HG02973 (cell line): Measurements from ENCODE around the gene CCL23.
"Not testable (repeated sequence)": the region's sequence is repeated elsewhere in the genome, so short reads cannot be mapped to it uniquely, and the experiment has no call there.

Source experiments
- ATAC-seq: cut with Tn5 transposase; IDR thresholded peaks from one replicate; pipeline ENCODE4 v1.9.1; 2021; ENCODE audit warnings: moderate library complexity; ENCODE audit not compliant: unreplicated experiment

Gene CCL23

DNA sequence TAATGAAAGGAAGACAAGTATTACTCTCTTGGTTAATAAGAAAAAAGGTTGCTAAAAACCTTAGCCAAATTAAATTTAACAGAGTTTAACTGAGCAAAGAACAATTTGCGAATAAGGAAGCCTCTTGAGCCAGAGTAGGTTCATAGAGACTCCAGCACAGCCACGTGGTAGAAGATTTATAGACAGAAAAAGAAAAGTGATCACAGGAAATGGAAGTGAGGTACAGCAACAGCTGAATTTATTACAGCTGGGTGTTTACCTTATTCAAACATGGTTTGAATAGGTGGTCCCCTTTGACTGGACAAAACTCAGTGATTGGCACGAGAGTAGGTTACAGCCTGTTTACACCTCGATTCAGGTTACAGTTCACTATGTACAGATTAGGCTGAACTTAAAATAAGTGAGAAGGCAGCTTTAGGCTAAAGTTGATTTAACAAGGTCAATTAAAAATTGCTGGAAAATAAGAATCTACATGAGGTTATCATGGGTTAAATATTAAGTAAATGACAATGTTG lies 13.1 kb downstream of the CCL23 start:
- ATAC-seq, result no peak

DNA sequence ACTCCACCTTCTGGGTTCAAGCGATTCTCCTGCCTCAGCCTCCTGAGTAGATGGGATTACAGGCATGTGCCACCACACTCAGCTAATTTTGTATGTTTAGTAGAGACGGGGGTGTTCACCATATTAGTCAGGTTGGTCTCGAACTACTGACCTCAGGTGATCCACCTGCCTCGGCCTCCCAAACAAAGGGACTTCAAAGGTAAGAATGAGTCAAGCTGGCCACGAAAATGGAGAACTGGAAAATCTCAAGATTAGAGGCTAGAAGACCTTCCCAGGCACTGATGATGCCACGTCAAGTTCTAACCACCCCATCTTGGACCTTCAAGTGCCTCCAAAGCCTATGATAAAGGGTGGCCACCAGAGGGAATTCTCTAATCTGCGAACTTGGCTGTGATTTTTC lies 15.1 kb downstream of the CCL23 start:
- no peak for ATAC-seq

- no peak for ATAC-seq
Measured at GRCh38 chr17:36001862-36002603, 15.7 kb downstream of the CCL23 start.

DNA sequence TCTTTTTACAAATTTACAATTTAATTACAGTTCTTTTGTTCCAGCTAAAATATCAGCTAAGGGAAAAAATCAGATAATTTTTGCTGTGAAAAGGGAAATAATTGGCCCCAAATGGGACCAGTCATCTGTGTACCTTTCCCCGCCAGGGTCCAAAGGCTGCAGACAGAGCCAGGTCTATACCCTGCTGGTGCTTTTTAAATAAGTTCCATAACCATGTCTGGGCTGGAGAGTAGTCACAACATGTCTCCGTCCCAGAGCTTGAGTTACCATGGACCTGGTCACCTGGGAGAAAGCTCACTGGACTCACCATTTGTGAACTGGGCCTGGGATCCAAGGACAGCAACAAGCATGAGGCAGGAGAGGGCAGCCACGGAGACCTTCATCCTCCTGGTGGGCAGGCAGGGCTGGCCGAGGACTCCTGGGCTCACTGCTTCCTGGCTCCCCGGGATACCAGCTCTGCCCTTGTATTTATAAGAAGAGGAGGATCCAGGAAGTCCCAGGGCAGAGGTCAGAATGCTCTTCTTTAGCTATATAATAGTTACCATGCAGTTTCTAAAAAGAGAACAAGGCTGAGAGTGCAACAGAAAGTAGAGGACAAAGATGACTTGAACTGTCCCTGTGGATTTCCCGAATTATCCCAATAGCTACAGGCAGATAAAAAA lies 16.5 kb downstream of the CCL23 start, which contains the start of gene CCL15:
TSS of gene CCL15 (minus strand) at position 444 of the 662 bp plus-strand sequence. CDS start at position 383, 61 bp downstream.
- no peak for ATAC-seq

DNA sequence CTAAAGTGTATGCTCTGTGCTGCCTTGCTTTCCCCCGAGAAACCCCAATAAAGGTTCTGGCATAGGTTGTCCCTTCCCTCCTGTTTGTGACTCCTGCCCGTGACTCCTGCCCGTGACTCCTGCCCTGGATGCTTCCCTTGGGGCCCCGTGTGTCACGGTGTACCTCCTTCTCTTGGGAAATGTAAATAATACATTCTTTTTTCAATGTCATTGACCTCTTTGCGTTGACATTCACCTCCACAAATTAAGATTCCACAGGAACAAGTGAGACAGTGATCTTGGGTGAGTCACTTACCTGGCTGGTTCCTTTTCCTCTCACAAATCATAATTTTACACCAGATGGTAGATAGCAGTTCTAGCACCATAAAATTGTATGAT lies 17.1 kb downstream of the CCL23 start:
- ATAC-seq, result no peak

GRCh38 chr17:35998756-35999155 lies 19.0 kb downstream of the CCL23 start:
- ATAC-seq, result no peak

GRCh38 chr17:35998018-35998545 lies 19.7 kb downstream of the CCL23 start:
- ATAC-seq, result no peak

DNA sequence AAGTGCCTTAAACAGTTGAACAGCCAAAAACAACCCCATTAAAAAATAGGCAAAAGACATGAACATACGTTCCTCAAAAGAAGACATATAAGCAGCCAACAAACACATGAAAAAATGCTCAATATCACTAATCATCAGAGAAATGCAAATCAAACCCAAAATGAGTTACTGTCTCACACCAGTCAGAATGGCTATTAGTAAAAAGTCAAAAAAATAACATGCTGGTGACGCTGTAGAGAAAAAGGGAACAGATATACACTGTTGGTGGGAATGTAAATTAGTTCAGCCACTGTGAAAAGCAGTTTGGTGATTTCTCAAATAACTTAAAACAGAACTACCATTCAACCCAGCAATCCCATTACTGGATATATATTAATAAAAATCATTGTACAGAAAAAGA lies 22.4 kb downstream of the CCL23 start:
- ATAC-seq, result not testable (repeated sequence)

GRCh38 chr17:35991075-35991474 lies 26.7 kb downstream of the CCL23 start:
- no peak for ATAC-seq

DNA sequence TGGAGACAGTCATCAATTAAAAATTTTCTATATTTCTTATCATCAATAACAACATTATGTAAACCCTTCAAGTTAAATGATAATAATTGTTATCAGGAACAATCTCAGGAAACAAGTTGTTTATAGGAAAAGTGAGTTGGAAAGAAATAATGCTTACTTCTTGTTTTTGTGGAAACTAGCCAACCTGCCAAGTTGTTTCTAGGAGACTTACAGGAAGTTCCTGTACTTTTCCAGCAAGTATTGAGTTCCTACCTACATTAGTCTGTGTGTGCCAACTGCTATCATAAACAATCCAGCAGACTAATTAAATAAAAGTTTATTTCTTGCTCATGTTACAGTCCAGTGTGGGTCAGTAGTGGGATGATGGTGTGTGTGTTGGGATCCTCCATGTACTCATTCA lies 29.6 kb downstream of the CCL23 start:
- no peak for ATAC-seq

DNA sequence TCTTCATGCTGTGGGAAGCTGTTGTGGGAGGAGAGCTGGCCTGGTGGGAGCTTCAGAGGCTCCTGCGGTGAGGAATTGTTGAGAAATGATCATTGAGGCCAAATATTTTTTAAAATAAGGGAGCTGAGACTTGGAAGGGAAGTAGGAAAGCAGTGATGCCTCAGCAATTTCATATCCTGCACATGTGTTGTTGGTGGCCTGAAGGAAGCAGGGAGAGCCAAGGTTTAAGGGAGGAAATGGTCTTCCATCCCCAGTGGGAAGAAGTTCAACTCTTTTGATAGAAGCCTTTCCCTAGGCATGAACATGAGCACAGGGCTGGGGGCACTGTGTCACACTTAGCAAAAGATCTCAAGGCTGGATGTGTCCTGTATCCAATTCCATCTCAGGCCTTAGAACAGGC lies 31.1 kb downstream of the CCL23 start, which contains the start of gene CCL14:
TSS of gene CCL14 (minus strand) at position 87 of the 400 bp plus-strand sequence. CDS start at position 7, 80 bp downstream.
- no peak for ATAC-seq

GRCh38 chr17:35984140-35984539 lies 33.6 kb downstream of the CCL23 start:
- ATAC-seq, result no peak

- no peak for ATAC-seq
Measured at GRCh38 chr17:35982409-35983191, 35.2 kb downstream of the CCL23 start.

DNA sequence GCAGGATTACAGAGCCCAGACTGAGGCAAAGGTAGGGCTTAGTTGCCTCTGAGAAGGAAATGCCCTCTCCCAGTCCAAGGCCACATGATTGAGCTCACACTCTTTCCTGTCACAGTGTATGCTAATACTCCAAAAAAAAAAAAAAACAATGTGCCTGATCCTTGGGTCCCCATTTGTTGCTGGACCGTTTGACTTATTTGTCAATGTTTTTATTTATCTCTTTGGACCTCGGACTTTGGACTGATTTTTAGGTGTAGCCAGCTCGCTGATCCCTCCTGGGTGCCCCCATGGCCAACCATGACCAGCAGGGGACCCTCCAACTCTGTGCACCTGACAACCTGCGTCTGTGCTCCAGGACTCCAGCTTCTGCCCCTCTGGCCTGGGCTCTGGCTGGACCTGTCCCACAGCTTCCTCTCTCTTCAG lies 35.9 kb downstream of the CCL23 start:
- ATAC-seq, result no peak

GRCh38 chr17:35981246-35981645 lies 36.5 kb downstream of the CCL23 start, which contains the start of gene CCL16:
TSS of gene CCL16 (minus strand) at chr17:35981497. CDS start at chr17:35981420, 77 bp downstream.
- ATAC-seq, result no peak

DNA sequence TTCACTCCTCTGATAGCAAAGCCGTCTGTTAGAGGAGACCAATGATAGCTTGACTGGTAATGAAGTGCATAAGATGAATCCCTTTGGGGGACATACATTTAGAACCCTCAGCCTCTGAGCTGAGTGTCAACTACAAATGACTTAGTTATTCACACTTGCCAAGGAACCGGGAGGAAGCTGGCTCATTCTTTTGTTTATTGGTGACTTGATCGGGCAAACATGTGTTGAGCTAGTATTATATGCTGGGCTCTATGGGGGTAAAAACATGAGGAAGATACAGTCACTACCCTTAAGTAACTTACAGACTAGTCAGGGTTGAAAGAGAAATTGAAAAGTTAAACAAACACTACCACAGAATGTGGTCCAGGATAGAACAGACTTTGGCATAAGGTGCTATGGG lies 39.4 kb downstream of the CCL23 start:
- no peak for ATAC-seq

DNA sequence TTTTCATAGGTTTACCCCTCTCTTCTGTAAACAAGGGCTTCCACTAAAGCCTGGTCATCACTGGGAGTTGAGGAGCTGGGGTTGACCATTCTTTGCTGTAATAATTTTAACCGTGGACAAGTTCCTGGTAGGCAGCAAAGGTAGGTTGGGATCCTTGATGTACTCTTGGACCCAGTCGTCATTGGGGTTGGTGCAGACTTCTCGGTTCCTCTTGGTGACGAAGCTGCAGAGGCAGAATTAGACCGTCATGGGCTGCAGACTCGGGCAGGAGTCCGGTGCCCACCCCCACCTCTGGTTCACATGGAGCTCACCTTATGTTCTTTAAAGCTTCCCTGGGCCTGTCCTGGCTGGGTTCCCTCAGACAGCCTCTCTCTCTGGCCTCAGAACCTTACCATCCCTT lies 40.3 kb downstream of the CCL23 start:
- ATAC-seq, result no peak

DNA sequence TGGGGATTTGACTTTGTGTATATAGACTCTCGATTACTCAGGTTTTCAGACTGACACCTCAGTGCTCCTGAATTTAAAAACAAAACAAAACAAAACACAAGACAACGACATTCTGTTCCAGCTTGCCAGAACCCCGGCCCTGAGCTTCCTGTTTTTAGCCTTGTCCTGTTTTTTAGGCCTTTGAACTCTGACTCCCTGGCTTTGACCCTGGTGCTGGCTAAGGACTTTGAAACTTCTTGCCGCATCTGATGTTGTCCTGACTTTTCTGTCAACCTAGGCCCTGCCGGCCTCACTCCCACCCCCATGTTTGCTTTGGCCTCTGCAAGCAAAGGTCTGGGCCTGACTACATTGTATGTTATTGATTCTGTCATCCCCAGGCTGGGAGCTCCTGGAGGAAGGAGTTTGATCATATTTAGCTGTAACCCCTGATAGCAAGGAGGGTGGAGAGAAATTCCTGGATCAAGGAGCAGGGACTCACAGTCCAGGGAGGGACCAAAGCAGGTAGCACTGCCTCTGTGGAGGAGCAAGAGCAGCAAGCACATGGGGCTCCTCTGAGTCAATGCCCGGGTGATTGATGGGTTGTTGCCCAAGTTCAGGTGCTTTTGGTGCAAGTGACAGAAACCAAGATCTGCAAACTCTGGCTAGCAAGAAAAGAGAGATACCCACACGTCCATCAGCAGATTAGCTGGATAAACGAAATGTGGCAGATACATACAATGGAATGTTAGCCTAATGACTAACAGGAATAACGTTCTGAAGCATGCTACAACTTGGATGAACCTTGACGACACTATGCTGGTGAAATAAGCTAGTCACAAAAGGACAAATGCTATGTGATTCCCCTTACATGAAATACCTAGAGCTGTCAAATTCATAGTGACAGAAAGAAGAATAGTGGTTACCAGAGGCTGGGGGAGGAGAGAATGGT lies 44.2 kb downstream of the CCL23 start:
- no peak for ATAC-seq

DNA sequence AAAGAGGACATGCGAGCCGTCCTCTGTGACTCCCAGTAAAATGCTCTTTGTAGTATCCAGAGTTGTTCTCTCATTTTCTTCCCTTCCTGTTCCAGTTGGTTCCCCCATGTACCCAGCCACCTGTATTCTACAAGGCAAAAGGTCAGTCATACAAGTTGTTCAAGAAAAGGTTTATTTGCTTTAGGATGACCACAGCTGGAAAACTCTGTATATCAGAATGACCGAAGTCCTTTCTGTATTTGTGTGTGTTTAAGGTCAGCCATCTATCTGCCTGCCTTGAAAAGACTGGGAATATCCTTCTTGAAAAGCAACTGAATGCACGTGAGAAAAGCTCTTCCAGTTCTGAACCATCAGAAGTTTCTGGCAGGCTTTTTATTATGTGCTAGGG lies 44.8 kb downstream of the CCL23 start:
- ATAC-seq, result no peak

GRCh38 chr17:35972535-35972934 lies 45.2 kb downstream of the CCL23 start:
- ATAC-seq, result no peak
